RWPE2 (cell line): Measurements from ENCODE around the gene MAP6D1.

Experiments
- ATAC-seq: fragments of 200-7000 bp; cut with Tn5 transposase; 3 replicates; pipeline ENCODE4 v1.9.1; 2021; ENCODE audit warnings: low read depth
- DNase-seq: peaks from one replicate; pipeline ENCODE4 v3.0.0-alpha.2; 2020; ENCODE audit warnings: low spot score
- H3K27ac ChIP-seq: fragments of 450-650 bp; 2 replicates; pipeline ENCODE4 v1.5.1; 2017; ENCODE audit warnings: mild to moderate bottlenecking; ENCODE audit not compliant: poor library complexity, severe bottlenecking
- H3K27me3 ChIP-seq: fragments of 250-450 bp; sonication (Bioruptor Pico); 2 replicates; pipeline ENCODE4 v1.5.1; 2021; ENCODE audit warnings: mild to moderate bottlenecking, moderate library complexity; ENCODE audit not compliant: insufficient read depth, poor library complexity, severe bottlenecking
- H3K36me3 ChIP-seq: fragments of 250-450 bp; sonication (Bioruptor Pico); 2 replicates; pipeline ENCODE4 v1.5.1; 2020; ENCODE audit warnings: low read depth, mild to moderate bottlenecking, moderate library complexity
- H3K4me1 ChIP-seq: fragments of 250-450 bp; sonication (Bioruptor Pico); 2 replicates; pipeline ENCODE4 v1.5.1; 2021; ENCODE audit warnings: mild to moderate bottlenecking, moderate library complexity; ENCODE audit not compliant: insufficient read depth, poor library complexity, severe bottlenecking
- H3K4me3 ChIP-seq: fragments of 250-450 bp; sonication (Bioruptor Pico); 2 replicates; pipeline ENCODE4 v1.5.1; 2021; ENCODE audit warnings: mild to moderate bottlenecking, moderate library complexity; ENCODE audit not compliant: severe bottlenecking
- H3K9me3 ChIP-seq: fragments of 250-450 bp; sonication (Bioruptor Pico); 2 replicates; pipeline ENCODE4 v1.5.1; 2021; ENCODE audit warnings: mild to moderate bottlenecking, moderate library complexity; ENCODE audit not compliant: severe bottlenecking
- TF ChIP-seq, protein P1 (sequence below): fragments of 450-650 bp; IDR thresholded peaks from one replicate; pipeline ENCODE4 v1.5.1; 2017; ENCODE audit warnings: mild to moderate bottlenecking, moderate library complexity; ENCODE audit not compliant: poor library complexity, severe bottlenecking

Gene MAP6D1

GRCh38 chr3:183826448-183827250 lies 1.3 kb upstream of the MAP6D1 start:
- no peaks in the 10 kb centered on the region for H3K9me3 ChIP-seq
- H3K36me3 ChIP-seq = peaks cover 19% of the 10 kb centered on the region
- H3K4me1 ChIP-seq = peaks cover 7% of the 10 kb centered on the region
- DNase-seq (no peak), ATAC-seq (no peak)
- H3K27me3 ChIP-seq = no peaks in the 10 kb centered on the region
- TF ChIP-seq, protein P1, sequence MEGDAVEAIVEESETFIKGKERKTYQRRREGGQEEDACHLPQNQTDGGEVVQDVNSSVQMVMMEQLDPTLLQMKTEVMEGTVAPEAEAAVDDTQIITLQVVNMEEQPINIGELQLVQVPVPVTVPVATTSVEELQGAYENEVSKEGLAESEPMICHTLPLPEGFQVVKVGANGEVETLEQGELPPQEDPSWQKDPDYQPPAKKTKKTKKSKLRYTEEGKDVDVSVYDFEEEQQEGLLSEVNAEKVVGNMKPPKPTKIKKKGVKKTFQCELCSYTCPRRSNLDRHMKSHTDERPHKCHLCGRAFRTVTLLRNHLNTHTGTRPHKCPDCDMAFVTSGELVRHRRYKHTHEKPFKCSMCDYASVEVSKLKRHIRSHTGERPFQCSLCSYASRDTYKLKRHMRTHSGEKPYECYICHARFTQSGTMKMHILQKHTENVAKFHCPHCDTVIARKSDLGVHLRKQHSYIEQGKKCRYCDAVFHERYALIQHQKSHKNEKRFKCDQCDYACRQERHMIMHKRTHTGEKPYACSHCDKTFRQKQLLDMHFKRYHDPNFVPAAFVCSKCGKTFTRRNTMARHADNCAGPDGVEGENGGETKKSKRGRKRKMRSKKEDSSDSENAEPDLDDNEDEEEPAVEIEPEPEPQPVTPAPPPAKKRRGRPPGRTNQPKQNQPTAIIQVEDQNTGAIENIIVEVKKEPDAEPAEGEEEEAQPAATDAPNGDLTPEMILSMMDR = no peak
- no peak overlapping the region for H3K4me3 ChIP-seq
- no peak overlapping the region for H3K27ac ChIP-seq

- Histone ChIP-seq H3K4me3 (peak overlapping the region; percentile 47), H3K27me3 (no peaks in the 10 kb centered on the region), H3K27ac (peak overlapping the region; percentile 32), H3K9me3 (no peaks in the 10 kb centered on the region), H3K4me1 (peaks cover 7% of the 10 kb centered on the region), H3K36me3 (0 out of 2 replicates have a peak, but pooled peaks cover 5% of the 10 kb centered on the region)
- DNase-seq = no peak
- TF ChIP-seq, protein P1 = no peak
- ATAC-seq = peak; percentile 51
These were observed 469 bp downstream of the MAP6D1 start for GRCh38 chr3:183824761-183825455.

DNA sequence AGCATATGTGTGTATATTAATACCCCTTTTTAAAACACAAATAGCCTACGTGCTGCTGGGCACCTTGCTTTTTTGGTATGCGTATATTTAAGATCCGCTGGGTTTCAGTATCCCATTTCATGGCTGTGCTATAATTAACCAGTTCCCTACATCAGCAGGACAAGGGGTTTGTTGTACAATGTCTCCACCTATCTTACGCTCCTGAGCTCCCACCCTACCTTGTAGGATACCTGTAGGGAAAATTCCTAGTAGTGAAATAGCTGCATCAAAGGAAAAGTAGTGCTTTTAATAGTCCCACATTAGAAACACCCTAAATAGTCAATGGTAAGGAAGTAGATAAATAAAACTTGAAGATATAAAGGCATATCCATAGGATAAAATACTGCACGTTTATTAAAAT lies 1.4 kb downstream of the MAP6D1 start:
- H3K27ac ChIP-seq = no peak overlapping the region
- TF ChIP-seq, protein P1 = peak; percentile 31
- ATAC-seq = no peak

GRCh38 chr3:183822631-183823030 lies 2.7 kb downstream of the MAP6D1 start:
- H3K36me3 ChIP-seq = no peaks in the 10 kb centered on the region
- peaks cover 7% of the 10 kb centered on the region for H3K4me1 ChIP-seq
- H3K27me3 ChIP-seq = no peaks in the 10 kb centered on the region
- H3K9me3 ChIP-seq = no peaks in the 10 kb centered on the region
- ATAC-seq (no peak), DNase-seq (no peak)
- H3K4me3 ChIP-seq = no peak overlapping the region
- TF ChIP-seq, protein P1 = no peak
- no peak overlapping the region for H3K27ac ChIP-seq

More for the DNA sequence above, 1.4 kb downstream of the MAP6D1 start:
- Histone ChIP-seq H3K36me3 (no peaks in the 10 kb centered on the region), H3K4me1 (peaks cover 7% of the 10 kb centered on the region), H3K27me3 (no peaks in the 10 kb centered on the region), H3K9me3 (no peaks in the 10 kb centered on the region), H3K4me3 (peak overlapping the region; percentile 47)
- no peak for DNase-seq

- H3K36me3 ChIP-seq = 0 out of 2 replicates have a peak, but pooled peaks cover 7% of the 10 kb centered on the region
- no peak overlapping the region for H3K4me3 ChIP-seq
- H3K27me3 ChIP-seq = no peaks in the 10 kb centered on the region
- ATAC-seq (no peak), DNase-seq (no peak)
- H3K4me1 ChIP-seq = peaks cover 7% of the 10 kb centered on the region
- TF ChIP-seq, protein P1 = no peak
- H3K27ac ChIP-seq = no peak overlapping the region
- H3K9me3 ChIP-seq = no peaks in the 10 kb centered on the region
These were observed 5.5 kb downstream of the MAP6D1 start for GRCh38 chr3:183819831-183820230.
